Measurements from ENCODE around the gene HNRNPC.

HNRNPC gene

GRCh38 chr14:21210023-21210422 is 59.2 kb downstream of the HNRNPC start:
- no peak for DNase-seq (ENCODE audit: low read depth)

GRCh38 chr14:21209185-21209584 is 60.1 kb downstream of the HNRNPC start:
- no peak for DNase-seq (ENCODE audit: low read depth)

GRCh38 chr14:21208554-21208953 is 60.7 kb downstream of the HNRNPC start:
- DNase-seq (ENCODE audit: low read depth), result no peak

GRCh38 chr14:21206753-21207684 is 62.2 kb downstream of the HNRNPC start:
- no peak for DNase-seq (ENCODE audit: low read depth)

- no peak for DNase-seq (ENCODE audit: low read depth)
Measured at GRCh38 chr14:21205678-21206581, 63.3 kb downstream of the HNRNPC start.

GRCh38 chr14:21205026-21205677 is 64.1 kb downstream of the HNRNPC start:
- DNase-seq (ENCODE audit: low read depth), result no peak

- no peak for DNase-seq (ENCODE audit: low read depth)
Measured at GRCh38 chr14:21204167-21205025, 64.8 kb downstream of the HNRNPC start.

- no peak for DNase-seq (ENCODE audit: low read depth)
Measured at GRCh38 chr14:21203470-21204166, 65.6 kb downstream of the HNRNPC start.

GRCh38 chr14:21202463-21203358 is 66.5 kb downstream of the HNRNPC start:
- DNase-seq (ENCODE audit: low read depth), result no peak

- no peak for DNase-seq (ENCODE audit: low read depth)
Measured at GRCh38 chr14:21201732-21202462, 67.3 kb downstream of the HNRNPC start.

- DNase-seq (ENCODE audit: low read depth), result no peak
Measured at GRCh38 chr14:21200752-21201461, 68.3 kb downstream of the HNRNPC start.

- no peak for DNase-seq (ENCODE audit: low read depth)
Measured at GRCh38 chr14:21199611-21200560, 69.4 kb downstream of the HNRNPC start.

GRCh38 chr14:21197418-21198205 is 71.6 kb downstream of the HNRNPC start:
- no peak for DNase-seq (ENCODE audit: low read depth)

GRCh38 chr14:21194597-21194996 is 74.6 kb downstream of the HNRNPC start:
- DNase-seq (ENCODE audit: low read depth), result no peak

- DNase-seq (ENCODE audit: low read depth), result no peak
Measured at GRCh38 chr14:21192875-21193535, 76.2 kb downstream of the HNRNPC start.

GRCh38 chr14:21192447-21192822 is 76.8 kb downstream of the HNRNPC start:
- DNase-seq (ENCODE audit: low read depth), result no peak

All from fibroblast of the conjunctiva (primary cell).